ENCODE results near the gene PCDHB9.
"Not testable (repeated sequence)": the region's sequence is repeated elsewhere in the genome, so short reads cannot be mapped to it uniquely, and the experiment has no call there.

The PCDHB9 gene

GRCh38 chr5:141186897-141187512 is at the start of gene PCDHB9:
TSS of gene PCDHB9 (plus strand) at chr5:141187161. CDS start at chr5:141187319, 158 bp downstream.
- no peak for DNase-seq

- DNase-seq: not testable (repeated sequence)
Observed at GRCh38 chr5:141137346-141137745, 49.6 kb upstream of the PCDHB9 start.

GRCh38 chr5:141149812-141150211 is 37.1 kb upstream of the PCDHB9 start, which contains the start of gene PCDHB6:
TSS of gene PCDHB6 (plus strand) at chr5:141150057. CDS start at chr5:141150258, 201 bp downstream.
- DNase-seq: no peak

- DNase-seq: no peak
Observed at GRCh38 chr5:141150224-141150992, 36.6 kb upstream of the PCDHB9 start.

- no peak for DNase-seq
Observed at GRCh38 chr5:141150993-141151325, 36.0 kb upstream of the PCDHB9 start.

GRCh38 chr5:141151632-141152031 is 35.3 kb upstream of the PCDHB9 start:
- DNase-seq: not testable (repeated sequence)

- DNase-seq: not testable (repeated sequence)
Observed at GRCh38 chr5:141152096-141152495, 34.9 kb upstream of the PCDHB9 start.

GRCh38 chr5:141155540-141156374 is 31.2 kb upstream of the PCDHB9 start:
- DNase-seq: no peak

GRCh38 chr5:141157356-141157755 is 29.6 kb upstream of the PCDHB9 start:
- DNase-seq: not testable (repeated sequence)

- DNase-seq: not testable (repeated sequence)
Observed at GRCh38 chr5:141157901-141158300, 29.1 kb upstream of the PCDHB9 start.

- DNase-seq: no peak
Observed at GRCh38 chr5:141172381-141173204, 14.4 kb upstream of the PCDHB9 start, which contains the start of gene PCDHB7. TSS of gene PCDHB7 (plus strand) at chr5:141172644. CDS start at chr5:141172836, 192 bp downstream.

GRCh38 chr5:141174291-141175104 is 12.5 kb upstream of the PCDHB9 start:
- not testable (repeated sequence) for DNase-seq

GRCh38 chr5:141175933-141176332 is 11.0 kb upstream of the PCDHB9 start:
- no peak for DNase-seq

GRCh38 chr5:141177577-141178191 is 9.3 kb upstream of the PCDHB9 start, which contains the start of gene PCDHB8:
TSS of gene PCDHB8 (plus strand) at chr5:141177790. CDS start at chr5:141178035, 245 bp downstream.
- DNase-seq: not testable (repeated sequence)

- DNase-seq: not testable (repeated sequence)
Observed at GRCh38 chr5:141179371-141179770, 7.6 kb upstream of the PCDHB9 start.

- not testable (repeated sequence) for DNase-seq
Observed at GRCh38 chr5:141179876-141180275, 7.1 kb upstream of the PCDHB9 start.

GRCh38 chr5:141180313-141180712 is 6.6 kb upstream of the PCDHB9 start:
- DNase-seq: no peak

- no peak for DNase-seq
Observed at GRCh38 chr5:141182248-141182647, 4.7 kb upstream of the PCDHB9 start, which contains the start of gene PCDHB16. TSS of gene PCDHB16 (plus strand) at chr5:141182387. CDS start at chr5:141182560, 173 bp downstream.

GRCh38 chr5:141184117-141184855 is 2.7 kb upstream of the PCDHB9 start:
- DNase-seq: not testable (repeated sequence)

- not testable (repeated sequence) for DNase-seq
Observed at GRCh38 chr5:141188682-141189081, 1.7 kb downstream of the PCDHB9 start.

All from SIG-M5 (cell line).